GM12878 (cell line): ENCODE measurements around the gene TCEA2. TPM values are rescaled to one million over a fixed set of nuclear protein-coding genes. Genes with fewer than 3 reads are reported as not detected.

Experiments used
- ATAC-seq: fragments of 200-7000 bp; cut with Tn5 transposase; 3 replicates; pipeline ENCODE4 v1.9.1; 2020; ENCODE audit warnings: mild to moderate bottlenecking, moderate library complexity
- BruUV-seq: library from RNA; stranded (reverse); fragments of 400-500 nt; replicated peaks from 2 replicates; lab custom pipeline; 2021; lab: Mats Ljungman, UMichigan
- CTCF ChIA-PET: fragments of 300-600 bp; sonication (Branson Sonifier 250); formaldehyde crosslinking; extraction: SDS; loops from one replicate; lab custom pipeline; 2021; ENCODE audit warnings: inconsistent platforms; lab: Yijun Ruan, JAX
- POLR2A ChIA-PET: fragments of 350-600 bp; formaldehyde crosslinking; extraction: SDS; loops from one replicate; lab custom pipeline; 2021; ENCODE audit warnings: inconsistent platforms; lab: Charles Lee
- RAD21 ChIA-PET: fragments of 300-600 bp; sonication (Branson Sonifier 250); formaldehyde crosslinking; loops from one replicate; lab custom pipeline; 2023; ENCODE audit warnings: antibody characterized with exemption; ENCODE audit not compliant: unreplicated experiment; lab: Charles Lee
- SMC1A ChIA-PET: fragments of 300-600 bp; sonication (Branson Sonifier 250); formaldehyde crosslinking; loops from one replicate; lab custom pipeline; 2023; ENCODE audit not compliant: unreplicated experiment, uncharacterized antibody; lab: Charles Lee
- DNase-seq: peaks from one replicate; pipeline ENCODE4 v3.0.0-alpha.2; 2011; ENCODE audit warnings: low read depth, low spot score
- FAIRE-seq: peaks from 3 replicates; lab custom pipeline; 2011; peaks lifted over from hg19 to GRCh38; lab: Jason Lieb, UNC
- H2AFZ ChIP-seq: 2 replicates; pipeline ENCODE4 v1.6.0; 2011; ENCODE audit warnings: low read depth, low read length, control low read depth; ENCODE audit not compliant: control insufficient read depth
- H3K27ac ChIP-seq: 2 replicates; pipeline ENCODE4 v1.5.1; 2011; ENCODE audit warnings: control low read depth; ENCODE audit not compliant: control insufficient read depth, insufficient read depth
- H3K27me3 ChIP-seq, 2 experiments: replicated peaks in 1 of 2; 2 replicates each; pipeline versions ENCODE4 v1.6.0 to v1.6.1; 2011; ENCODE audit warnings: low read length in 1 of 2; ENCODE audit not compliant: control insufficient read depth in 2 of 2, insufficient read depth in 2 of 2
- H3K36me3 ChIP-seq, 2 experiments: 2 replicates each; pipeline ENCODE4 v1.5.1; 2011; ENCODE audit warnings: low read length in 1 of 2; ENCODE audit not compliant: control insufficient read depth in 2 of 2, insufficient read depth in 2 of 2
- H3K4me1 ChIP-seq: 2 replicates; pipeline ENCODE4 v1.6.1; 2011; ENCODE audit warnings: mild to moderate bottlenecking, low read length, moderate library complexity, mixed read lengths; ENCODE audit not compliant: control insufficient read depth, insufficient read depth
- H3K4me2 ChIP-seq: 2 replicates; pipeline ENCODE4 v1.6.0; 2011; ENCODE audit warnings: control low read depth; ENCODE audit not compliant: control insufficient read depth, insufficient read depth
- H3K4me3 ChIP-seq: fragments of 200-600 bp; sonication (generic); 2 replicates; pipeline ENCODE4 v1.5.1; 2016
- H3K79me2 ChIP-seq: 2 replicates; pipeline ENCODE4 v1.6.0; 2011; ENCODE audit warnings: low read length; ENCODE audit not compliant: control insufficient read depth, insufficient read depth
- H3K9ac ChIP-seq: 2 replicates; pipeline ENCODE4 v1.8.0; 2011; ENCODE audit warnings: low read length, control low read depth, mixed read lengths; ENCODE audit not compliant: control insufficient read depth, insufficient read depth
- H3K9me3 ChIP-seq: replicated peaks from 3 replicates; pipeline ENCODE4 v1.5.1; 2011; ENCODE audit warnings: mild to moderate bottlenecking, low read length; ENCODE audit not compliant: control insufficient read depth, insufficient read depth
- H4K20me1 ChIP-seq: 2 replicates; pipeline ENCODE4 v1.6.0; 2011; ENCODE audit not compliant: control insufficient read depth, insufficient read depth
- CEBPB ChIP-seq, 2 experiments: fragments of 150-350 bp in 1 of 2; IDR thresholded peaks; 2 replicates each; pipeline ENCODE4 v1.6.1; 2012 to 2014; ENCODE audit warnings: low read depth in 2 of 2, low read length in 2 of 2, borderline replicate concordance in 1 of 2, inconsistent platforms in 1 of 2
- CHD2 ChIP-seq: IDR thresholded peaks from 2 replicates; pipeline ENCODE4 v1.6.1; 2011; ENCODE audit warnings: low read depth, low read length, improper control_type of control experiment, borderline replicate concordance
- MLLT1 ChIP-seq: fragments of 450-650 bp; IDR thresholded peaks from 2 replicates; pipeline ENCODE4 v1.6.1; 2016; ENCODE audit warnings: mild to moderate bottlenecking
- NRF1 ChIP-seq: conservative IDR thresholded peaks from 2 replicates; pipeline ENCODE4 v1.6.1; 2011; ENCODE audit warnings: mild to moderate bottlenecking, low read depth, low read length, improper control_type of control experiment
- POLR2A ChIP-seq: IDR thresholded peaks from 2 replicates; pipeline ENCODE4 v1.6.1; 2011; ENCODE audit warnings: low read depth, mild to moderate bottlenecking, low read length
- POLR2AphosphoS2 ChIP-seq: IDR thresholded peaks from 2 replicates; pipeline ENCODE4 v1.6.1; 2011; ENCODE audit warnings: low read depth, mild to moderate bottlenecking, low read length, improper control_type of control experiment, moderate library complexity
- SMAD5 ChIP-seq: IDR thresholded peaks from 2 replicates; pipeline ENCODE4 v1.6.1; 2016; ENCODE audit warnings: antibody characterized with exemption, low read depth
- WGBS: methylation state at CpG from one replicate; pipeline ENCODE4 v1.1.6; 2016; ENCODE audit warnings: low lambda C conversion rate; ENCODE audit not compliant: insufficient replicate concordance, insufficient coverage; ENCODE audit errors: missing lambda C conversion rate; 5-methylcytosine and 5-hydroxymethylcytosine counted together
- in situ Hi-C: fragments of 300-500 bp; cut with MboI; formaldehyde crosslinking; loops from 9 replicates; pipeline ENCODE4 v1.14.3; 2018; ENCODE audit warnings: mixed read lengths
- intact Hi-C: fragments of 100-400 bp; cut with micrococcal nuclease; formaldehyde crosslinking; loops from one replicate; pipeline ENCODE4 v1.14.2; 2022; ENCODE audit not compliant: unreplicated experiment
- polyA plus RNA-seq, 11 experiments: library from polyadenylated mRNA; depleted of rRNA in 4 of 11; unstranded in 6 of 11; stranded (reverse) in 5 of 11; fragments of >200 nt; fragmentation: Nextera tagmentation in 4 of 11; fragmentation: Illumina TruSeq in 1 of 11; extraction: Ambion mirVana in 4 of 11; extraction: Trizol in 1 of 11; gene quantifications; 1 replicate in 1 of 11; 2 replicates in 10 of 11; pipeline versions ENCODE4 v1.2.1 to v1.2.3, GENCODE V29; 2011 to 2016; ENCODE audit warnings: inconsistent platforms in 2 of 11, missing spikeins in 2 of 11, low read depth in 1 of 11
- total RNA-seq, 4 experiments: library from RNA; depleted of rRNA in 3 of 4; stranded (reverse); fragments of >200 nt in 3 of 4; fragmentation: Illumina TruSeq in 1 of 4; extraction: Trizol in 1 of 4; gene quantifications; 2 replicates each; pipeline versions ENCODE4 v1.2.1 to v1.2.3, GENCODE V29; 2013 to 2021

TCEA2 gene
- total and polyA plus RNA-seq, 10 of the 15 experiments (the other 5 are each of a cell fraction or from before 2014, with no cell fraction given) = 3.4 to 42.5 (median 13.3) TPM

GRCh38 chr20:64035933-64036345, 27.1 kb upstream of the TCEA2 start, which contains the start of gene C20orf204:
TSS of gene C20orf204 (plus strand) at chr20:64036182. CDS start at chr20:64036324, 142 bp downstream.
- Histone ChIP-seq H3K4me2 (peak within 1 kb of the TSS; percentile 70), H3K9me3 (no peaks in the 10 kb centered on the region), H2AFZ (no peak within 1 kb of the TSS), H3K4me3 (no peak within 1 kb of the TSS), H3K36me3 (peaks cover 6 to 17% of the 10 kb centered on the region in 2 experiments; a peak in 3 of 4 replicates), H3K27ac (peak within 1 kb of the TSS; percentile 77), H3K9ac (peak within 1 kb of the TSS; percentile 64), H3K79me2 (peaks cover 4% of the 10 kb centered on the region), H3K27me3 (no peaks in the 10 kb centered on the region), H3K4me1 (peaks cover 50% of the 10 kb centered on the region), H4K20me1 (no peaks in the 10 kb centered on the region)
- no peak for FAIRE-seq
- ATAC-seq = no peak
- SMC1A ChIA-PET = interaction anchor here (0.6 to 6.1 kb wide), 7 partner anchors 11 to 84 kb away, joined by 3 to 52 read pairs (median 3); partner anchors contain the start of genes PRPF6 and SAMD10
- TF ChIP-seq NRF1 = no peak
- TF ChIP-seq POLR2A = peak; percentile 60
- TF ChIP-seq CEBPB (IDR thresholded peaks at IDR 0.05; ENCODE audit: borderline replicate concordance in 1 of 2, low read depth in 2 of 2, low read length in 2 of 2) = no peak
- TF ChIP-seq CHD2 = peak; percentile 2; the same call in 1 of the 2 replicates
- TF ChIP-seq POLR2AphosphoS2 = peak; percentile 57
- TF ChIP-seq SMAD5 = 0 out of 2 replicates have a peak, but pooled peaks have one; percentile 54
- peak; percentile 54; the same call in 1 of the 2 replicates for TF ChIP-seq MLLT1
- WGBS = 97% methylated on average over 10 of the region's 10 CpGs
- in situ Hi-C loops (no loop called here), intact Hi-C loops (loop anchor here (2.0 kb wide), 1 partner anchor 23 kb away; no protein-coding TSS in a partner anchor)
- RAD21 ChIA-PET = interaction anchor here (1.7 to 7.1 kb wide), 2 partner anchors 25 to 55 kb away, joined by 4 to 92 read pairs; partner anchors contain the start of genes PRPF6 and SAMD10
- POLR2A ChIA-PET = interaction anchor here (1.1 to 7.2 kb wide), 4 partner anchors 32 to 55 kb away, joined by 4 to 63 read pairs (median 7); partner anchors contain the start of genes PRPF6 and SAMD10
- no TSS peak for BruUV-seq
- DNase-seq = no peak
- CTCF ChIA-PET = interaction anchor here (1.0 to 9.1 kb wide), 6 partner anchors 21 to 86 kb away, joined by 3 to 108 read pairs (median 4); partner anchors contain the start of genes PRPF6 and SAMD10
